ENCODE results near the gene RNF8. TPM values are rescaled to one million over a fixed set of nuclear protein-coding genes. Genes with fewer than 3 reads are reported as not detected.

The RNF8 gene
- total and polyA plus RNA-seq, 9 of the 15 experiments (the other 6 are each of a cell fraction or from before 2014, with no cell fraction given), result 10.6 to 47.0 (median 37.5) TPM

GRCh38 chr6:37381579-37381978 lies 27.8 kb downstream of the RNF8 start (continued):
- TF ChIP-seq ZNF592 (IDR thresholded peaks at IDR 0.05) (no peak), ZNF384 (IDR thresholded peaks at IDR 0.05; ENCODE audit: low read depth, low read length) (peak; percentile 94), ZNF668 (CRISPR knock-in tag; IDR thresholded peaks at IDR 0.05) (no peak), RBFOX2 (IDR thresholded peaks at IDR 0.05; ENCODE audit: low read depth, low read length) (no peak), PCBP2 (IDR thresholded peaks at IDR 0.05; ENCODE audit: low read depth, low read length, poor library complexity, severe bottlenecking) (no peak), ZNF24 (IDR thresholded peaks at IDR 0.05) (peak; percentile 88), C11orf30 (IDR thresholded peaks at IDR 0.05; ENCODE audit: low read depth) (peak; percentile 39; the same call in 1 of the 2 replicates), ZNF57 (CRISPR knock-in tag; IDR thresholded peaks at IDR 0.05) (no peak), PTBP1 (IDR thresholded peaks at IDR 0.05; ENCODE audit: low read depth, low read length) (no peak), CTCFL (IDR thresholded peaks at IDR 0.05; ENCODE audit: borderline replicate concordance, insufficient read depth, low read depth, low read length, poor library complexity, severe bottlenecking) (peak; percentile 41), CCAR2 (IDR thresholded peaks at IDR 0.05; ENCODE audit: low read depth, low read length) (no peak), MAFF (IDR thresholded peaks at IDR 0.05; ENCODE audit: low read length) (no peak), IRF2 (CRISPR knock-in tag; IDR thresholded peaks at IDR 0.05) (no peak), CEBPB (tag; IDR thresholded peaks at IDR 0.05) (no peak), CBFA2T3 (IDR thresholded peaks at IDR 0.05) (no peak; the same call in 1 of the 2 replicates), ZBTB12 (CRISPR knock-in tag; IDR thresholded peaks at IDR 0.05) (no peak), THAP12 (CRISPR knock-in tag; IDR thresholded peaks at IDR 0.05) (no peak), NFE2L1 (tag; IDR thresholded peaks at IDR 0.05; ENCODE audit: borderline replicate concordance, low read depth) (no peak), THRAP3 (IDR thresholded peaks at IDR 0.05; ENCODE audit: borderline replicate concordance) (no peak), SMAD1 (IDR thresholded peaks at IDR 0.05; ENCODE audit: low read depth, low read length, partially characterized antibody) (no peak), MECOM (CRISPR knock-in tag; IDR thresholded peaks at IDR 0.05) (no peak)
